Stimulated activated memory B cell treated with anti-CD40 and anti-IgM and Interleukin-4, amounts not matched to agents 10 μg/mL and 1 μg/mL and 100 μg/mL, for 72 hours (primary cell): Measurements from ENCODE around the gene POLR2H.

Experiments
- ATAC-seq: fragments of 150-1000 bp; cut with Tn5 transposase; 2 replicates; pipeline ENCODE4 v1.10.0; 2021
- H3K27ac Mint-ChIP-seq: one replicate; pipeline ENCODE4 v1.8.0; 2022; ENCODE audit warnings: mild to moderate bottlenecking, mixed read lengths
- H3K27me3 Mint-ChIP-seq: one replicate; pipeline ENCODE4 v1.8.0; 2022; ENCODE audit warnings: mixed read lengths
- H3K36me3 Mint-ChIP-seq: one replicate; pipeline ENCODE4 v1.8.0; 2022; ENCODE audit warnings: mixed read lengths
- H3K4me1 Mint-ChIP-seq: one replicate; pipeline ENCODE4 v1.8.0; 2022; ENCODE audit warnings: mixed read lengths
- H3K4me3 Mint-ChIP-seq: one replicate; pipeline ENCODE4 v1.8.0; 2022; ENCODE audit warnings: mild to moderate bottlenecking, moderate library complexity, mixed read lengths
- H3K9me3 Mint-ChIP-seq: one replicate; pipeline ENCODE4 v1.8.0; 2022; ENCODE audit warnings: mixed read lengths

POLR2H gene

GRCh38 chr3:184354121-184354728, 7.3 kb upstream of the POLR2H start:
- Mint-ChIP-seq H3K27me3 (no peaks in the 10 kb centered on the region), H3K36me3 (peaks cover 16% of the 10 kb centered on the region), H3K4me3 (no peak overlapping the region), H3K9me3 (no peaks in the 10 kb centered on the region), H3K4me1 (no peaks in the 10 kb centered on the region), H3K27ac (no peak overlapping the region)
- ATAC-seq, result peak; percentile 66

- Mint-ChIP-seq H3K4me1 (peaks cover 1% of the 10 kb centered on the region), H3K36me3 (peaks cover 16% of the 10 kb centered on the region), H3K27me3 (no peaks in the 10 kb centered on the region), H3K27ac (no peak overlapping the region), H3K4me3 (no peak overlapping the region), H3K9me3 (no peaks in the 10 kb centered on the region)
- no peak for ATAC-seq
Observed at GRCh38 chr3:184354754-184355153, 6.8 kb upstream of the POLR2H start.

GRCh38 chr3:184355261-184356040, 6.1 kb upstream of the POLR2H start:
- Mint-ChIP-seq H3K27ac (no peak overlapping the region), H3K4me1 (peaks cover 8% of the 10 kb centered on the region), H3K27me3 (no peaks in the 10 kb centered on the region), H3K9me3 (no peaks in the 10 kb centered on the region), H3K36me3 (peaks cover 16% of the 10 kb centered on the region), H3K4me3 (no peak overlapping the region)
- ATAC-seq, result no peak

GRCh38 chr3:184357248-184358123, 4.0 kb upstream of the POLR2H start:
- Mint-ChIP-seq H3K36me3 (peaks cover 6% of the 10 kb centered on the region), H3K27ac (no peak overlapping the region), H3K9me3 (no peaks in the 10 kb centered on the region), H3K4me3 (no peak overlapping the region), H3K4me1 (peaks cover 20% of the 10 kb centered on the region), H3K27me3 (no peaks in the 10 kb centered on the region)
- ATAC-seq, result no peak

DNA sequence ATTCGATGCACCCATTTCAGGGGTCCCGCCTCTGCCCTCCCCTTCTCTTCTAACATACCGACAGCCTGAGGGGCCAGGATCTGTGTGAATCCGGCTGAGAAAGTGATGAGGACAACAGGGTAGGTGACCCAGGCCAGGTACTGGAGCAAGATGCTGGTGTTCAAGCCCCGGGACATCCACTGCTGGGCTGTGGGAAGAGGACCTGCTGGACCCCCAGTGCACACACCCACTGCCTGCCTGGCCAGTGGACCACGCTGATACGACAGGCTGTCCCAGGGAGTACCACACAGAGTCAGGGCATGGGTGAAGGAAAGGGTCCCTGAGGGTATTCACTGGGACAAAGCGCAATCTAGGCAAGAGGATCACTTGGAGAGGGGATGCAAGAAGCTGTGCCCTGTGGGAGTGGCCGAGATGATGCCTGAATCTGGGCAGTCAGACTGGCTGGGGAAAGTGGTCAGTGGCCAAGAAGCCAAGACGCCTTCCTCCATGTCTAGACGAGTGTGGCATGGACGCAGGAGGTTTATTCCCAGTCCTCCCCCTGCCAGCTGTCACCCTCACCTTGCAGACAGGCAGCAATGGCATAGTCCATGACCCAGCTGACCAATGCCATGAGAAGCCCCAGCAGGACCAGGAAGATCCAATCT, 3.3 kb upstream of the POLR2H start:
- Mint-ChIP-seq H3K27ac (no peak overlapping the region), H3K4me3 (no peak overlapping the region), H3K27me3 (no peaks in the 10 kb centered on the region), H3K36me3 (peaks cover 5% of the 10 kb centered on the region), H3K9me3 (no peaks in the 10 kb centered on the region), H3K4me1 (peaks cover 21% of the 10 kb centered on the region)
- no peak for ATAC-seq

DNA sequence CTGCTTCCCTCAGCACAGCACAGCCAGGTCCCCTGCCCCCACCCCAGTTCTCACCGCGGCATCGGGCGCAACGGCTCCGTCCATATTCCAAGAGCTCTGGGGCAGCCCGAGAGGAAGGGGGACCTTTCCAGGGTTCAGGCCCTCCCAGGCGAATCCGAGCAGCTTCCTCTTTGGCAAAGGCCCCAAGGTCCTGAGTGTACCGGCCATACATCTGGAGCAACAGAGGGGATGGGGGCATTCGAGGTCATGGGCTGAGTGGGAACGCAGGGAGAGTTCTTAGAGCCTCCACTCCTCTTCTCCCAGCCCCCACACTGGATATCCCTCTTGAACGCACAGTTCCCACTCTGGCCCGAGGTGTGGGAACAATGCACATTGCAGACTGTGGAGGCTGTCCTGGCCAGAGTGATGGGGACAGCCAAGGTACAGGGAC, 2.6 kb upstream of the POLR2H start:
- H3K27me3 Mint-ChIP-seq, result no peaks in the 10 kb centered on the region
- peaks cover 28% of the 10 kb centered on the region for H3K4me1 Mint-ChIP-seq
- H3K9me3 Mint-ChIP-seq, result no peaks in the 10 kb centered on the region
- H3K4me3 Mint-ChIP-seq, result no peak overlapping the region
- H3K36me3 Mint-ChIP-seq, result peaks cover 5% of the 10 kb centered on the region
- no peak for ATAC-seq
- no peak overlapping the region for H3K27ac Mint-ChIP-seq

DNA sequence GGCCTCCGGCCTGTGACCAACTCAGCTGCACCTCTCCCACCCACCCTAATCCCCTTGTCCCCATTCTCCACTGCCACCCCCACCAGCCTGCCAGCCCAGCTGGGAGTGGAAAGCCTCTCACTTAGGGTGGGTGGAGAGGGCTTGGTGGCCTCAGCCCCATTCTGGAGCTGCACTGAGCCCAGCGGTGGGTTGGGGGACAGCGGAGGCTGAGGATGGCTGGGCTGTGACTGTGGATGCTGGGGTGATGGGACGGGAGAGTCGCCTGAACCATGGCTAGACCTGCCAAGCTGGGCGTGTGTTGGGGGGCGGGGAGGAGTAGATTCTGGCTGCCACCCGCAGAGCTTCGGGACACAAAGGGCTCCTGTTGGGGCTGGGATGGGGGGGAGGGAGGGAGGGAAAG, 1.9 kb upstream of the POLR2H start:
- H3K27me3 Mint-ChIP-seq, result no peaks in the 10 kb centered on the region
- H3K27ac Mint-ChIP-seq, result no peak overlapping the region
- no peaks in the 10 kb centered on the region for H3K9me3 Mint-ChIP-seq
- H3K36me3 Mint-ChIP-seq, result peaks cover 5% of the 10 kb centered on the region
- H3K4me3 Mint-ChIP-seq, result no peak overlapping the region
- H3K4me1 Mint-ChIP-seq, result peaks cover 35% of the 10 kb centered on the region
- ATAC-seq, result no peak

GRCh38 chr3:184360070-184360928, 1.2 kb upstream of the POLR2H start:
- H3K9me3 Mint-ChIP-seq, result no peaks in the 10 kb centered on the region
- H3K4me1 Mint-ChIP-seq, result peaks cover 42% of the 10 kb centered on the region
- H3K4me3 Mint-ChIP-seq, result peak overlapping the region; percentile 79
- no peaks in the 10 kb centered on the region for H3K27me3 Mint-ChIP-seq
- H3K36me3 Mint-ChIP-seq, result peaks cover 7% of the 10 kb centered on the region
- no peak for ATAC-seq
- H3K27ac Mint-ChIP-seq, result no peak overlapping the region

GRCh38 chr3:184360929-184361531, 480 bp upstream of the POLR2H start:
- H3K36me3 Mint-ChIP-seq, result peaks cover 8% of the 10 kb centered on the region
- no peaks in the 10 kb centered on the region for H3K9me3 Mint-ChIP-seq
- H3K4me3 Mint-ChIP-seq, result peak overlapping the region; percentile 79
- peaks cover 43% of the 10 kb centered on the region for H3K4me1 Mint-ChIP-seq
- H3K27me3 Mint-ChIP-seq, result no peaks in the 10 kb centered on the region
- no peak overlapping the region for H3K27ac Mint-ChIP-seq
- ATAC-seq, result no peak

- H3K27me3 Mint-ChIP-seq, result no peaks in the 10 kb centered on the region
- peak; percentile 37 for ATAC-seq
Observed at GRCh38 chr3:184361932-184362667, 590 bp downstream of the POLR2H start.

DNA sequence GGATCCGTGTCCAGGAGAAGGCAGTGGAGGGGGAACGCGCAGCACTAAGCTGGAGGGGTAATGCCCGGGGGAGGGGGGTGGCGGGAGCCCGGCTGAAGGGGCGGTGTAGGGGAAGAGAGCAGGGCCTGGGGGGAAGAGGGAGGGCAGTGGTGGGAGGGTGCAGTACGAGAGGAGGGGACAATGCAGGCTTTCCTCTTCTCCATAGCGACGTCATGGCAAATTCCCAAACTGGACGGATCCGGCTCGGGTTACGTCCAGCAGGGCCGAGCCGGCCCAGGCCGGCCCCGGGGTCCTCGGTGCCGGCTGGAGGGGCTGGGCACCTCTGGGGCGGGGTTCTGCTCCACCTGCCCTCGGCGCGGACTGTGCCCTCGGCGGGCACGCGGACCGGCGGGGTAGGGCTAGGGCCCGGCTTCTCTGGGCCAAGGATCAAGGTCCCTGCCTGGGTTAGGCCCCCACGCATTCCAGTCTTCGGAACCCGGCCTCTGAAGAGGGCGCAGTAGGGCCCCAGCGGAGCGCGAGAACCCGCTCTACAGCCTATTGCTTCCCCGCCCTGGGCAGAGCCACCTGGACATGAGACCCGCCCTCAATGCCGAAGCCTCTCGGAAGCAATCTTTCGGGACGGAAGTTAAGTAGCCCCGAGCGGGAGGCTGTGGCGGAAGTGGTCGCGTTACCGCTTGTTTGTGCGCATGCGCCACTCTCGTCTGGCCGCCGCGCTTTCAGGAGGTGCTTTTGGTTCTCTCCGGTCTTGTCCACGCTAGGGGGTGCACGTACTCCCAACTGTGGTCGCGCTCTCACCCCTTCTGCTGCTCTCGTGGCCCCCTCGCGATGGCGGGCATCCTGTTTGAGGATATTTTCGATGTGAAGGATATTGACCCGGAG, 1.4 kb downstream of the POLR2H start:
- Mint-ChIP-seq H3K36me3 (peaks cover 21% of the 10 kb centered on the region), H3K27me3 (no peaks in the 10 kb centered on the region), H3K27ac (peak overlapping the region; percentile 81)

More at GRCh38 chr3:184361932-184362667, 590 bp downstream of the POLR2H start:
- Mint-ChIP-seq H3K4me3 (peak overlapping the region; percentile 91), H3K36me3 (peaks cover 13% of the 10 kb centered on the region), H3K9me3 (no peaks in the 10 kb centered on the region), H3K27ac (peak overlapping the region; percentile 81), H3K4me1 (peaks cover 43% of the 10 kb centered on the region)

DNA sequence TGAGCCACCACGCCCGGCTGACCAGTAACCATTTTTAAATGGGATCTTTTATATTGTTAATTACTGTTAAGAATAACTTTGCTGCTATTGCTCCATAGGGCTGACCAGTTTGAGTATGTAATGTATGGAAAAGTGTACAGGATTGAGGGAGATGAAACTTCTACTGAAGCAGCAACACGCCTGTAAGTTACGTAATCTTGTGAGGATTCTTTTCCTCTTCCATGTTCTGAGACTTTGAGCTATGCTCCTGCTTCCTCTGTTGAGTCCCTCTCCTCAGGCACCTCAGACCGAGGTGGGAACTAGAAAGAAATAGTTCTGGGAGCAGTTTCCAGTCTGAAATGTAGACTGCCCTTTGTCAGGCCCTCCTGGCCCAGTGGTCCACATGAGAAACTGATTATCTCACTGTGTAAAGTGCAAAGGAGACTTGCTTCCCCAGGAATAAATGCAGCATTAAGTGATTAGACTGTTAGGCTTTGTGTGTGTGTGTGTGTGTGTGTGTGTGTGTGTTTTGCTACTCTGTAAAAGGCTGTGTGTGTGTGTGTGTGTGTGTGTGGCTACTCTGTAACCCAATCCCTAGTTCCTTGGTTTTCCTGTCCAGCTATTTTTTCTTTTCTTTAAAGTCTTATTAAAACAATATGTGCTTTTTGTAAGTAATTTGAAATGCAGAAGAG, 5.2 kb downstream of the POLR2H start:
- no peak overlapping the region for H3K27ac Mint-ChIP-seq
- peaks cover 32% of the 10 kb centered on the region for H3K36me3 Mint-ChIP-seq
- peaks cover 28% of the 10 kb centered on the region for H3K4me1 Mint-ChIP-seq
- no peak for ATAC-seq
- H3K9me3 Mint-ChIP-seq, result no peaks in the 10 kb centered on the region
- no peak overlapping the region for H3K4me3 Mint-ChIP-seq
- H3K27me3 Mint-ChIP-seq, result no peaks in the 10 kb centered on the region

More for the DNA sequence above, 1.4 kb downstream of the POLR2H start:
- Mint-ChIP-seq H3K4me1 (peaks cover 43% of the 10 kb centered on the region), H3K4me3 (peak overlapping the region; percentile 91), H3K9me3 (no peaks in the 10 kb centered on the region)
- peak; percentile 94 for ATAC-seq
